ENCODE results near the gene AS3MT.

GRCh38 chr10:102919246-102919959, 50.1 kb downstream of the AS3MT start:
- TF ChIP-seq CEBPB (IDR thresholded peaks at IDR 0.05; ENCODE audit: low read depth, low read length) (no peak), E2F6 (IDR thresholded peaks at IDR 0.05) (peak; percentile 96), POLR2A (IDR thresholded peaks at IDR 0.05; ENCODE audit: control extremely low read depth in 1 of 2, low read depth in 2 of 2, low read length in 2 of 2) (no peak)

Data from H1 (cell line).